Memory B cell (primary cell): ENCODE data around the gene PPARG.
A peak's percentile ranks its signal among the peaks of the same experiment; 100 is the strongest.
"Not testable (repeated sequence)": the region's sequence is repeated elsewhere in the genome, so short reads cannot be mapped to it uniquely, and the experiment has no call there.

Source experiments
- ATAC-seq: fragments of 150-1000 bp; cut with Tn5 transposase; 2 replicates; pipeline ENCODE4 v1.10.0; 2021; ENCODE audit warnings: low read depth, mild to moderate bottlenecking, moderate library complexity
- DNase-seq, 2 donors: peaks; one replicate each; pipeline ENCODE4 v3.0.0; 2022; ENCODE audit warnings: low spot score in 2 of 2
- H3K27ac Mint-ChIP-seq: one replicate; pipeline ENCODE4 v1.8.0; 2022; ENCODE audit warnings: mild to moderate bottlenecking, moderate library complexity, mixed read lengths
- H3K27me3 Mint-ChIP-seq: one replicate; pipeline ENCODE4 v1.8.0; 2022; ENCODE audit warnings: mixed read lengths
- H3K36me3 Mint-ChIP-seq: one replicate; pipeline ENCODE4 v1.8.0; 2022; ENCODE audit warnings: mild to moderate bottlenecking, mixed read lengths
- H3K4me1 Mint-ChIP-seq: one replicate; pipeline ENCODE4 v1.8.0; 2022; ENCODE audit warnings: mixed read lengths
- H3K4me3 Mint-ChIP-seq: one replicate; pipeline ENCODE4 v1.8.0; 2022; ENCODE audit warnings: mild to moderate bottlenecking, moderate library complexity, mixed read lengths
- H3K9me3 Mint-ChIP-seq: one replicate; pipeline ENCODE4 v1.8.0; 2022; ENCODE audit warnings: mixed read lengths

The PPARG gene

GRCh38 chr3:12478326-12478725 lies 189.5 kb downstream of the PPARG start:
- Mint-ChIP-seq H3K36me3 (no peaks in the 10 kb centered on the region), H3K9me3 (no peaks in the 10 kb centered on the region), H3K4me1 (peaks cover 2% of the 10 kb centered on the region), H3K27ac (no peak overlapping the region), H3K4me3 (no peak overlapping the region), H3K27me3 (no peaks in the 10 kb centered on the region)
- ATAC-seq (no peak), DNase-seq (no peak)

GRCh38 chr3:12479198-12479597 lies 190.3 kb downstream of the PPARG start:
- H3K27ac Mint-ChIP-seq, DNase-seq, H3K27me3 Mint-ChIP-seq, H3K4me3 Mint-ChIP-seq, H3K36me3 Mint-ChIP-seq, H3K9me3 Mint-ChIP-seq, ATAC-seq: not testable (repeated sequence)
- H3K4me1 Mint-ChIP-seq = peaks cover 11% of the 10 kb centered on the region

GRCh38 chr3:12479919-12480427 lies 191.1 kb downstream of the PPARG start:
- ATAC-seq = peak; percentile 16
- H3K36me3 Mint-ChIP-seq = no peaks in the 10 kb centered on the region
- DNase-seq = peak in 1 of 2 donors; percentile 36
- H3K9me3 Mint-ChIP-seq = no peaks in the 10 kb centered on the region
- H3K4me1 Mint-ChIP-seq = peaks cover 14% of the 10 kb centered on the region
- no peaks in the 10 kb centered on the region for H3K27me3 Mint-ChIP-seq
- no peak overlapping the region for H3K4me3 Mint-ChIP-seq
- no peak overlapping the region for H3K27ac Mint-ChIP-seq

- H3K27me3 Mint-ChIP-seq = no peaks in the 10 kb centered on the region
- no peak overlapping the region for H3K27ac Mint-ChIP-seq
- H3K4me3 Mint-ChIP-seq = peak overlapping the region; percentile 96
- H3K9me3 Mint-ChIP-seq = no peaks in the 10 kb centered on the region
- H3K36me3 Mint-ChIP-seq = peaks cover 2% of the 10 kb centered on the region
- ATAC-seq (no peak), DNase-seq (no peak)
- peaks cover 26% of the 10 kb centered on the region for H3K4me1 Mint-ChIP-seq
Measured at GRCh38 chr3:12483410-12483809, 194.5 kb downstream of the PPARG start.

GRCh38 chr3:12483872-12484197 lies 195.0 kb downstream of the PPARG start:
- ATAC-seq (no peak), DNase-seq (no peak)
- Mint-ChIP-seq H3K27me3 (no peaks in the 10 kb centered on the region), H3K36me3 (peaks cover 2% of the 10 kb centered on the region), H3K4me1 (peaks cover 27% of the 10 kb centered on the region), H3K4me3 (peak overlapping the region; percentile 96), H3K27ac (peak overlapping the region; percentile 89), H3K9me3 (no peaks in the 10 kb centered on the region)
